Lower leg skin (tissue), 4 donors: ENCODE data around the gene GPHA2. TPM values are rescaled to one million over a fixed set of nuclear protein-coding genes. Genes with fewer than 3 reads are reported as not detected.
A peak's percentile ranks its signal among the peaks of the same experiment; 100 is the strongest.

ENCODE experiments used
- DNase-seq, 2 donors: peaks; one replicate each; pipeline ENCODE4 v3.0.0-alpha.2; 2019; ENCODE audit warnings: low spot score in 2 of 2
- H3K4me3 ChIP-seq: fragments of 200-600 bp; sonication (generic); 2 replicates; pipeline ENCODE4 v1.5.1; 2017; ENCODE audit warnings: mild to moderate bottlenecking, low read depth; ENCODE audit not compliant: poor library complexity, severe bottlenecking
- CTCF ChIP-seq, 3 donors: fragments of 450-650 bp; IDR thresholded peaks; one replicate each; pipeline ENCODE4 v1.5.1; 2016; ENCODE audit warnings: antibody characterized with exemption in 3 of 3, mild to moderate bottlenecking in 3 of 3, moderate library complexity in 2 of 3
- POLR2A ChIP-seq, 2 donors: fragments of 450-650 bp; IDR thresholded peaks; one replicate each; pipeline ENCODE4 v1.6.1; 2016 to 2017; ENCODE audit warnings: antibody characterized with exemption in 2 of 2, mild to moderate bottlenecking in 1 of 2, moderate library complexity in 1 of 2
- WGBS, 2 donors: methylation state at CpG; one replicate each; pipeline ENCODE4 v1.1.5; 2018; 5-methylcytosine and 5-hydroxymethylcytosine counted together
- intact Hi-C: fragments of 100-400 bp; cut with DNase I; formaldehyde crosslinking; loops from one replicate; pipeline ENCODE4 v1.15.0; 2023; ENCODE audit warnings: low total_unique reads
- total RNA-seq, 4 donors: library from RNA; depleted of rRNA; stranded (reverse); fragments of >200 nt; gene quantifications; one replicate each; pipeline ENCODE4 v1.1.0, GENCODE V29; 2016

Gene GPHA2
- total RNA-seq, 4 donors from 2014 or later, result not detected

- DNase-seq, result no peak
- TF ChIP-seq POLR2A (IDR thresholded peaks at IDR 0.05) (no peak), CTCF (IDR thresholded peaks at IDR 0.05) (no peak)
- 64 to 72% methylated on average over 5 of the region's 5 CpGs for WGBS, 2 donors
- H3K4me3 ChIP-seq, result no peak overlapping the region
- intact Hi-C loops, result no loop called here
Measured at GRCh38 chr11:64947208-64947814, 11.6 kb upstream of the GPHA2 start.

- 71 to 82% methylated on average over 4 of the region's 4 CpGs for WGBS, 2 donors
- TF ChIP-seq POLR2A (IDR thresholded peaks at IDR 0.05) (no peak), CTCF (IDR thresholded peaks at IDR 0.05) (no peak)
- no peak overlapping the region for H3K4me3 ChIP-seq
- intact Hi-C loops, result loop anchor here (5.0 kb wide), 1 partner anchor 729 kb away; the partner anchor contains the start of gene FERMT3
- peak in 1 of 2 donors; percentile 63 for DNase-seq
Measured at GRCh38 chr11:64936539-64936938, 846 bp upstream of the GPHA2 start.

- no peak overlapping the region for H3K4me3 ChIP-seq
- WGBS, 2 donors, result 77 to 85% methylated on average over 27 of the region's 27 CpGs
- intact Hi-C loops, result loop anchor here (5.0 kb wide), 1 partner anchor 728 kb away; the partner anchor contains the start of gene FERMT3
- TF ChIP-seq CTCF (IDR thresholded peaks at IDR 0.05), result no peak
- no peak for TF ChIP-seq POLR2A (IDR thresholded peaks at IDR 0.05)
- peak in 1 of 2 donors; percentile 76 for DNase-seq
Measured at GRCh38 chr11:64934682-64935358, 873 bp downstream of the GPHA2 start.

- no peak for TF ChIP-seq POLR2A (IDR thresholded peaks at IDR 0.05)
- no peak for TF ChIP-seq CTCF (IDR thresholded peaks at IDR 0.05)
- peak in 1 of 2 donors; percentile 59 for DNase-seq
- H3K4me3 ChIP-seq, result no peak overlapping the region
- intact Hi-C loops, result no loop called here
- 90% methylated on average over 8 to 10 of the region's 10 CpGs for WGBS, 2 donors
Measured at GRCh38 chr11:64933935-64934681, 1.6 kb downstream of the GPHA2 start.

GRCh38 chr11:64933213-64933934 lies 2.3 kb downstream of the GPHA2 start:
- intact Hi-C loops, result no loop called here
- H3K4me3 ChIP-seq, result no peak overlapping the region
- peak in 1 of 2 donors; percentile 72 for DNase-seq
- 73 to 80% methylated on average over 12 of the region's 12 CpGs for WGBS, 2 donors
- TF ChIP-seq POLR2A (IDR thresholded peaks at IDR 0.05), result no peak
